Inferior parietal cortex (tissue), 1 donor: ENCODE data around the gene PGBD2.
"Not testable (repeated sequence)": the region's sequence is repeated elsewhere in the genome, so short reads cannot be mapped to it uniquely, and the experiment has no call there.

Experiments used
- DNase-seq: peaks from one replicate; pipeline ENCODE4 v3.0.0-alpha.2; 2016; ENCODE audit errors: extremely low spot score

PGBD2 gene

GRCh38 chr1:248925859-248926258, 19.8 kb downstream of the PGBD2 start:
- DNase-seq = not testable (repeated sequence)

GRCh38 chr1:248926401-248927182, 20.6 kb downstream of the PGBD2 start:
- peak; percentile 42 for DNase-seq

GRCh38 chr1:248927283-248927682, 21.2 kb downstream of the PGBD2 start:
- DNase-seq = not testable (repeated sequence)

- DNase-seq = not testable (repeated sequence)
These were observed 22.1 kb downstream of the PGBD2 start for GRCh38 chr1:248928122-248928521.

GRCh38 chr1:248930037-248930436, 24.0 kb downstream of the PGBD2 start:
- not testable (repeated sequence) for DNase-seq

GRCh38 chr1:248938173-248938809, 32.3 kb downstream of the PGBD2 start:
- DNase-seq = not testable (repeated sequence)

GRCh38 chr1:248944134-248944999, 38.3 kb downstream of the PGBD2 start:
- DNase-seq = not testable (repeated sequence)

GRCh38 chr1:248945000-248945423, 39.0 kb downstream of the PGBD2 start:
- DNase-seq = not testable (repeated sequence)

GRCh38 chr1:248945453-248945852, 39.4 kb downstream of the PGBD2 start:
- DNase-seq = not testable (repeated sequence)

GRCh38 chr1:248945856-248946416, 39.9 kb downstream of the PGBD2 start:
- not testable (repeated sequence) for DNase-seq
